IMR-90 (cell line): ENCODE measurements around the gene GSG1L. TPM values are rescaled to one million over a fixed set of nuclear protein-coding genes. Genes with fewer than 3 reads are reported as not detected.

Source experiments
- ATAC-seq: fragments of 200-7000 bp; cut with Tn5 transposase; 2 replicates; pipeline ENCODE4 v1.9.1; 2020; ENCODE audit warnings: low read depth, mild to moderate bottlenecking, moderate library complexity
- BruUV-seq: library from RNA; stranded (reverse); fragments of 400-500 nt; replicated peaks from 2 replicates; lab custom pipeline; 2021; lab: Mats Ljungman, UMichigan
- CTCF ChIA-PET: fragments of 300-600 bp; formaldehyde crosslinking; extraction: SDS; loops from one replicate; lab custom pipeline; 2021; ENCODE audit warnings: antibody characterized with exemption; lab: Yijun Ruan, JAX
- POLR2A ChIA-PET: fragments of 300-600 bp; sonication (Branson Sonifier 250); formaldehyde crosslinking; loops from one replicate; lab custom pipeline; 2022; ENCODE audit warnings: antibody characterized with exemption; ENCODE audit not compliant: unreplicated experiment; lab: Charles Lee
- DNase-seq: peaks from one replicate; pipeline ENCODE4 v3.0.0; 2013
- H2AFZ ChIP-seq: replicated peaks from 2 replicates; pipeline ENCODE3; 2013; ENCODE audit warnings: low read length, mild to moderate bottlenecking; ENCODE audit not compliant: poor library complexity
- H2AK5ac ChIP-seq: 2 replicates; pipeline ENCODE4 v1.6.1; 2013; ENCODE audit warnings: low read depth, low read length, inconsistent platforms
- H2AK9ac ChIP-seq: replicated peaks from 2 replicates; pipeline ENCODE3; 2013; ENCODE audit warnings: mild to moderate bottlenecking, low read depth, low read length, moderate library complexity; ENCODE audit not compliant: poor library complexity
- H2BK120ac ChIP-seq: 2 replicates; pipeline ENCODE4 v1.6.1; 2013; ENCODE audit warnings: low read depth, low read length, inconsistent platforms
- H2BK15ac ChIP-seq: 3 replicates; pipeline ENCODE4 v1.6.1; 2013; ENCODE audit warnings: low read depth, low read length, inconsistent platforms
- H2BK20ac ChIP-seq: 2 replicates; pipeline ENCODE4 v1.6.1; 2013; ENCODE audit warnings: low read depth, mild to moderate bottlenecking, inconsistent platforms, low read length, moderate library complexity
- H2BK5ac ChIP-seq: 2 replicates; pipeline ENCODE4 v1.6.1; 2013; ENCODE audit warnings: mild to moderate bottlenecking, low read depth, low read length, inconsistent platforms; ENCODE audit not compliant: poor library complexity, severe bottlenecking
- H3K14ac ChIP-seq: replicated peaks from 2 replicates; pipeline ENCODE4 v1.6.1; 2013; ENCODE audit warnings: low read depth, low read length, inconsistent platforms
- H3K18ac ChIP-seq: 2 replicates; pipeline ENCODE4 v1.6.1; 2013; ENCODE audit warnings: low read depth, low read length, control low read depth
- H3K23ac ChIP-seq: 2 replicates; pipeline ENCODE4 v1.6.1; 2013; ENCODE audit warnings: low read depth, low read length, inconsistent platforms
- H3K27ac ChIP-seq: 2 replicates; pipeline ENCODE4 v1.5.1; 2013; ENCODE audit warnings: mild to moderate bottlenecking, control low read depth, low read length; ENCODE audit not compliant: insufficient read depth
- H3K27me3 ChIP-seq: 2 replicates; pipeline ENCODE4 v1.6.1; 2013; ENCODE audit warnings: low read length; ENCODE audit not compliant: control insufficient read depth, insufficient read depth
- H3K36me3 ChIP-seq: 2 replicates; pipeline ENCODE4 v1.6.1; 2013; ENCODE audit warnings: low read length, mixed read lengths; ENCODE audit not compliant: control insufficient read depth, insufficient read depth
- H3K4ac ChIP-seq: 2 replicates; pipeline ENCODE4 v1.6.1; 2013; ENCODE audit warnings: low read depth, low read length, inconsistent platforms
- H3K4me1 ChIP-seq: 2 replicates; pipeline ENCODE4 v1.6.1; 2013; ENCODE audit warnings: low read length, mixed read lengths; ENCODE audit not compliant: control insufficient read depth, insufficient read depth
- H3K4me2 ChIP-seq: 2 replicates; pipeline ENCODE4 v1.6.1; 2013; ENCODE audit warnings: low read depth, mild to moderate bottlenecking, control low read depth, low read length, moderate library complexity
- H3K4me3 ChIP-seq: 2 replicates; pipeline ENCODE4 v1.5.1; 2013; ENCODE audit warnings: low read depth, mild to moderate bottlenecking, control low read depth, low read length, moderate library complexity; ENCODE audit not compliant: insufficient read depth
- H3K56ac ChIP-seq: 2 replicates; pipeline ENCODE4 v1.6.1; 2013; ENCODE audit warnings: low read length, inconsistent platforms; ENCODE audit not compliant: insufficient read depth; ENCODE audit errors: extremely low read depth
- H3K79me1 ChIP-seq, 2 experiments: 2 replicates each; pipeline ENCODE4 v1.6.1; 2013; ENCODE audit warnings: low read length in 2 of 2, inconsistent platforms in 1 of 2, low read depth in 1 of 2
- H3K9ac ChIP-seq: 2 replicates; pipeline ENCODE4 v1.6.1; 2013; ENCODE audit warnings: low read depth, low read length, control low read depth
- H3K9me1 ChIP-seq: 2 replicates; pipeline ENCODE4 v1.6.1; 2013; ENCODE audit warnings: low read length, inconsistent platforms; ENCODE audit not compliant: insufficient read depth
- H3K9me3 ChIP-seq: 2 replicates; pipeline ENCODE4 v1.6.1; 2013; ENCODE audit warnings: low read length; ENCODE audit not compliant: control insufficient read depth, insufficient read depth
- H4K20me1 ChIP-seq: 2 replicates; pipeline ENCODE4 v1.6.1; 2013; ENCODE audit warnings: low read length, inconsistent platforms; ENCODE audit not compliant: insufficient read depth
- H4K5ac ChIP-seq: 2 replicates; pipeline ENCODE4 v1.6.1; 2013; ENCODE audit warnings: mild to moderate bottlenecking, low read depth, low read length, control low read depth
- H4K8ac ChIP-seq, 2 experiments: 2 replicates each; pipeline ENCODE4 v1.6.1; 2013; ENCODE audit warnings: low read depth in 2 of 2, low read length in 2 of 2, control low read depth in 1 of 2, inconsistent platforms in 1 of 2
- H4K91ac ChIP-seq: 2 replicates; pipeline ENCODE4 v1.6.1; 2013; ENCODE audit warnings: low read depth, low read length, inconsistent platforms; ENCODE audit not compliant: insufficient read depth
- CEBPB ChIP-seq: IDR thresholded peaks from 2 replicates; pipeline ENCODE4 v1.6.1; 2012; ENCODE audit warnings: low read depth, low read length, improper control_type of control experiment
- ELK1 ChIP-seq: fragments of 150-350 bp; IDR thresholded peaks from 2 replicates; pipeline ENCODE4 v1.6.1; 2016; ENCODE audit warnings: low read depth, mild to moderate bottlenecking, low read length, moderate library complexity, borderline replicate concordance
- FOS ChIP-seq: fragments of 150-350 bp; IDR thresholded peaks from 2 replicates; pipeline ENCODE4 v1.6.1; 2016; ENCODE audit warnings: low read depth, low read length
- MAFK ChIP-seq: IDR thresholded peaks from 2 replicates; pipeline ENCODE4 v1.6.1; 2012; ENCODE audit warnings: low read depth, low read length, improper control_type of control experiment
- MXI1 ChIP-seq: IDR thresholded peaks from 2 replicates; pipeline ENCODE4 v1.6.1; 2012; ENCODE audit warnings: low read depth, mild to moderate bottlenecking, low read length, moderate library complexity, borderline replicate concordance
- NFE2L2 ChIP-seq: fragments of 150-350 bp; IDR thresholded peaks from 2 replicates; pipeline ENCODE4 v1.6.1; 2016; ENCODE audit warnings: low read depth, mild to moderate bottlenecking, low read length
- POLR2A ChIP-seq: IDR thresholded peaks from 2 replicates; pipeline ENCODE4 v1.6.1; 2012; ENCODE audit warnings: mild to moderate bottlenecking, low read depth, low read length
- RAD21 ChIP-seq: IDR thresholded peaks from 2 replicates; pipeline ENCODE4 v1.6.1; 2012; ENCODE audit warnings: low read length, improper control_type of control experiment
- RCOR1 ChIP-seq: IDR thresholded peaks from 2 replicates; pipeline ENCODE4 v1.6.1; 2012; ENCODE audit warnings: mild to moderate bottlenecking, low read length, improper control_type of control experiment; ENCODE audit not compliant: insufficient replicate concordance
- RFX5 ChIP-seq: IDR thresholded peaks from 2 replicates; pipeline ENCODE4 v1.8.0; 2012; ENCODE audit warnings: low read depth, mild to moderate bottlenecking, low read length, moderate library complexity
- SMC3 ChIP-seq: fragments of 150-350 bp; IDR thresholded peaks from 2 replicates; pipeline ENCODE4 v1.6.1; 2016; ENCODE audit warnings: low read depth, mild to moderate bottlenecking, antibody characterized with exemption, low read length, moderate library complexity
- USF2 ChIP-seq: fragments of 150-350 bp; IDR thresholded peaks from 2 replicates; pipeline ENCODE4 v1.6.1; 2017; ENCODE audit warnings: mild to moderate bottlenecking, antibody characterized with exemption, low read length, low read depth
- WGBS, 2 experiments: methylation state at CpG; one replicate each; pipeline versions ENCODE4 v1.1.5 to v1.1.7; 2013; ENCODE audit warnings: missing lambda C conversion rate in 2 of 2; ENCODE audit not compliant: insufficient read length in 1 of 2; ENCODE audit errors: extremely low coverage in 2 of 2; 5-methylcytosine and 5-hydroxymethylcytosine counted together
- dilution Hi-C: fragments of 300-500 bp; cut with HindIII; formaldehyde crosslinking; loops from one replicate; pipeline ENCODE4 v1.14.3; 2018; ENCODE audit warnings: low sequenced_read_pairs; ENCODE audit not compliant: unreplicated experiment
- in situ Hi-C: fragments of 300-500 bp; cut with MboI; formaldehyde crosslinking; loops from 3 replicates; pipeline ENCODE4 v1.14.3; 2019; ENCODE audit warnings: low sequenced_read_pairs, inconsistent platforms, mixed read lengths
- intact Hi-C: fragments of 100-400 bp; cut with micrococcal nuclease; formaldehyde crosslinking; loops from 2 replicates; pipeline ENCODE4 v1.10.0; 2022
- polyA plus RNA-seq, 3 experiments: library from polyadenylated mRNA; depleted of rRNA; stranded (reverse); fragments of >200 nt; gene quantifications; 2 replicates each; pipeline ENCODE4 v1.2.3, GENCODE V29; 2012; ENCODE audit warnings: low replicate concordance in 1 of 3
- total RNA-seq: library from RNA; depleted of rRNA; stranded (reverse); fragments of >200 nt; gene quantifications from 2 replicates; pipeline ENCODE4 v1.2.3, GENCODE V29; 2012

GSG1L gene
- total and polyA plus RNA-seq, 2 of the 4 experiments (the other 2 are of a cell fraction) = not detected

GRCh38 chr16:27754788-27755690 is 308.5 kb downstream of the GSG1L start:
- Histone ChIP-seq H3K9me3 (no peaks in the 10 kb centered on the region), H3K9ac (no peak overlapping the region), H2BK5ac (no peak overlapping the region), H3K79me1 (no peaks in the 10 kb centered on the region), H3K4me2 (no peak overlapping the region), H3K4ac (no peak overlapping the region), H4K91ac (no peak overlapping the region), H3K27me3 (no peaks in the 10 kb centered on the region), H4K8ac (no peak overlapping the region), H3K14ac (no peak overlapping the region), H2AFZ (no peak overlapping the region), H4K20me1 (0 out of 2 replicates have a peak, but pooled peaks cover 4% of the 10 kb centered on the region), H2AK9ac (no peak overlapping the region), H3K56ac (no peak overlapping the region), H2AK5ac (no peak overlapping the region), H3K23ac (no peak overlapping the region), H4K5ac (no peak overlapping the region), H3K27ac (no peak overlapping the region), H3K4me1 (peaks cover 4% of the 10 kb centered on the region), H2BK20ac (no peak overlapping the region), H3K4me3 (no peak overlapping the region), H3K18ac (no peak overlapping the region), H2BK120ac (no peak overlapping the region), H3K9me1 (peaks cover 11% of the 10 kb centered on the region), H3K36me3 (peaks cover 10% of the 10 kb centered on the region), H2BK15ac (no peak overlapping the region)
- POLR2A ChIA-PET = no interaction called here
- no peak for DNase-seq
- WGBS, 2 experiments = 93% methylated on average over 3 of the region's 11 CpGs; no CpG with 5 or more reads in 1 of the 2 experiments
- intact Hi-C loops = no loop called here
- no peak for TF ChIP-seq RAD21
- no peak for TF ChIP-seq MXI1
- no peak for TF ChIP-seq RFX5
- TF ChIP-seq MAFK = no peak
- no peak for TF ChIP-seq POLR2A
- no peak for TF ChIP-seq USF2
- no peak for TF ChIP-seq ELK1
- TF ChIP-seq RCOR1 = no peak
- no peak for TF ChIP-seq SMC3
- TF ChIP-seq CEBPB = no peak
- no peak for TF ChIP-seq FOS
- no peak for TF ChIP-seq NFE2L2
- CTCF ChIA-PET = no interaction called here
- in situ Hi-C loops = no loop called here
- BruUV-seq = no TSS peak
- no peak for ATAC-seq
- dilution Hi-C loops = no loop called here
